GM19035 (cell line): ENCODE measurements around the gene CES3.

Source experiments
- ATAC-seq: cut with Tn5 transposase; IDR thresholded peaks from one replicate; pipeline ENCODE4 v1.9.1; 2021; ENCODE audit not compliant: unreplicated experiment

CES3 gene

GRCh38 chr16:66961065-66961744 lies at the start of gene CES3:
TSS of gene CES3 (plus strand) at chr16:66961266. CDS start at chr16:66961308, 42 bp downstream.
- ATAC-seq: peak; percentile 70

- ATAC-seq: no peak
Measured at GRCh38 chr16:66911801-66912200, 49.3 kb upstream of the CES3 start.

GRCh38 chr16:66913081-66913480 lies 48.0 kb upstream of the CES3 start:
- no peak for ATAC-seq

GRCh38 chr16:66913711-66914110 lies 47.4 kb upstream of the CES3 start:
- no peak for ATAC-seq

GRCh38 chr16:66914541-66914940 lies 46.5 kb upstream of the CES3 start:
- no peak for ATAC-seq

GRCh38 chr16:66915041-66915440 lies 46.0 kb upstream of the CES3 start:
- no peak for ATAC-seq

GRCh38 chr16:66916518-66916917 lies 44.5 kb upstream of the CES3 start:
- no peak for ATAC-seq

GRCh38 chr16:66917741-66918140 lies 43.3 kb upstream of the CES3 start:
- no peak for ATAC-seq

- ATAC-seq: no peak
Measured at GRCh38 chr16:66918355-66918754, 42.7 kb upstream of the CES3 start.

- ATAC-seq: no peak
Measured at GRCh38 chr16:66918803-66919568, 42.1 kb upstream of the CES3 start, which contains the start of gene CDH16. TSS of gene CDH16 (minus strand) at chr16:66918885. CDS start at chr16:66918065, 820 bp downstream.

- ATAC-seq: no peak
Measured at GRCh38 chr16:66919569-66920298, 41.3 kb upstream of the CES3 start.

- ATAC-seq: no peak
Measured at GRCh38 chr16:66920299-66920590, 40.8 kb upstream of the CES3 start.

GRCh38 chr16:66920924-66921680 lies 40.0 kb upstream of the CES3 start:
- ATAC-seq: no peak

- no peak for ATAC-seq
Measured at GRCh38 chr16:66921729-66922450, 39.2 kb upstream of the CES3 start.

GRCh38 chr16:66923247-66923731 lies 37.8 kb upstream of the CES3 start:
- ATAC-seq: no peak

GRCh38 chr16:66923866-66924265 lies 37.2 kb upstream of the CES3 start:
- ATAC-seq: no peak

GRCh38 chr16:66924527-66925321 lies 36.3 kb upstream of the CES3 start:
- no peak for ATAC-seq

- no peak for ATAC-seq
Measured at GRCh38 chr16:66925322-66925840, 35.7 kb upstream of the CES3 start, which contains the start of gene RRAD. TSS of gene RRAD (minus strand) at chr16:66925535. CDS start at chr16:66925179, 356 bp downstream.
